Naive B cell (primary cell): ENCODE measurements around the gene CHN2. TPM values are rescaled to one million over a fixed set of nuclear protein-coding genes. Genes with fewer than 3 reads are reported as not detected.

Experiments
- ATAC-seq, 2 donors: fragments of 150-1000 bp; cut with Tn5 transposase; 2 replicates each; pipeline ENCODE4 v1.10.0; 2021; ENCODE audit warnings: low read depth in 2 of 2, mild to moderate bottlenecking in 2 of 2, moderate library complexity in 2 of 2
- DNase-seq: peaks from one replicate; pipeline ENCODE4 v3.0.0; 2022
- H3K27ac Mint-ChIP-seq, 6 donors: one replicate each; pipeline ENCODE4 v1.8.0; 2020 to 2022; ENCODE audit warnings: mild to moderate bottlenecking in 6 of 6, mixed read lengths in 6 of 6, moderate library complexity in 5 of 6, inconsistent platforms in 2 of 6
- H3K27me3 Mint-ChIP-seq, 3 donors: one replicate each; pipeline ENCODE4 v1.8.0; 2021 to 2022; ENCODE audit warnings: mixed read lengths in 3 of 3, mild to moderate bottlenecking in 1 of 3
- H3K36me3 Mint-ChIP-seq, 2 donors: one replicate each; pipeline ENCODE4 v1.8.0; 2020 to 2022; ENCODE audit warnings: mixed read lengths in 2 of 2, inconsistent platforms in 1 of 2, mild to moderate bottlenecking in 1 of 2
- H3K4me1 Mint-ChIP-seq, 3 donors: one replicate each; pipeline ENCODE4 v1.8.0; 2020 to 2022; ENCODE audit warnings: mixed read lengths in 3 of 3, inconsistent platforms in 1 of 3, mild to moderate bottlenecking in 1 of 3, moderate library complexity in 1 of 3
- H3K4me3 Mint-ChIP-seq, 8 donors: one replicate each; pipeline ENCODE4 v1.8.0; 2020 to 2022; ENCODE audit warnings: mild to moderate bottlenecking in 8 of 8, mixed read lengths in 8 of 8, moderate library complexity in 8 of 8, inconsistent platforms in 2 of 8
- H3K9me3 Mint-ChIP-seq, 7 donors: one replicate each; pipeline ENCODE4 v1.8.0; 2020 to 2022; ENCODE audit warnings: mixed read lengths in 7 of 7, mild to moderate bottlenecking in 5 of 7, inconsistent platforms in 2 of 7, moderate library complexity in 1 of 7
- polyA plus RNA-seq, 6 donors: library from polyadenylated mRNA; unstranded; fragments of 300-500 nt; fragmentation: Illumina TruSeq; gene quantifications; one replicate each; pipeline ENCODE4 v1.2.3, GENCODE V29; 2021; ENCODE audit warnings: low read depth in 6 of 6

Gene CHN2
- polyA plus RNA-seq, 6 donors from 2014 or later, result 0.27 TPM; not detected in 5

DNA sequence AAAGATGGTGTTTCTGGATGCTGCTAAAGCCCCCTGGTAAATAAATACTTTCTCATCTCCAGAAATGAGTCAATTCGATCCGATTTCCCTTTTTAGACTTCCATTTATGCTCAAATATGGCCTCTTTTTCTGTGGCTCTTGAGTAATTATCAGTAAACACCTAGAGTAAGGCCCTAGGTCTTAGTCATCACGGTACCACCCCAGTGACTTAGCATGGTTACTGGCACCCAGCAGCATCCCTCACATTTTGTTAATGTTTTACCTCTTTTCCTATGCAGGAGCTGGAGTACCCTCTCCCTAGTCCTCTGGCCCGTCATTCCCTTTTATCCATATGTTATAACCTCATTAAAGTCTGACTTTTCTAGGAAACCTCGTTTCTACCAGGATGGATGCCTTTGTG is 19.5 kb downstream of the CHN2 start:
- Mint-ChIP-seq H3K4me3 (no peak overlapping the region), H3K27me3 (peaks cover 5 to 16% (median 11%) of the 10 kb centered on the region in 3 donors), H3K36me3 (no peaks in the 10 kb centered on the region), H3K4me1 (no peaks in the 10 kb centered on the region), H3K27ac (no peak overlapping the region), H3K9me3 (peaks cover 0 to 1% (median 0%) of the 10 kb centered on the region in 7 donors)
- DNase-seq, result no peak
- no peak for ATAC-seq

DNA sequence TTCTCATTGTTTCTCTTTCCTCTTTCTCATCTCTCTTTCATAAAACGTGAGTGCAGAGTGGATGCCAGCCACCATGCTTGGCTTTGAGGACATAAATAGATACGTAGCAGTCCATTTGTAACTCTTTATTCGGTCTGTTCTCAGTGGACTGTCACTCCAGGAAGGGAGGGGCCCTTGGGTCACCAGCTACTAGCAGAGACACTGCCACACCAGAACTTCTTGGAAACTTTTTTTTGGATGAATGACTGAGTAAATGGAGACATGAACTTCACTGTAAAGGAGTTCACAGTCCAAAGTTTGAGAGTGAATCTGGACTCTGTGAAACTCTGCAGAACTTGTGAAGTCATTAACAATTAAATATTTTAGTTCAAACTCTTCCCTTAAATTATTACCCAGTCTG is 20.2 kb downstream of the CHN2 start:
- peaks cover 0 to 2% (median 0%) of the 10 kb centered on the region in 7 donors for H3K9me3 Mint-ChIP-seq
- no peak overlapping the region for H3K4me3 Mint-ChIP-seq

DNA sequence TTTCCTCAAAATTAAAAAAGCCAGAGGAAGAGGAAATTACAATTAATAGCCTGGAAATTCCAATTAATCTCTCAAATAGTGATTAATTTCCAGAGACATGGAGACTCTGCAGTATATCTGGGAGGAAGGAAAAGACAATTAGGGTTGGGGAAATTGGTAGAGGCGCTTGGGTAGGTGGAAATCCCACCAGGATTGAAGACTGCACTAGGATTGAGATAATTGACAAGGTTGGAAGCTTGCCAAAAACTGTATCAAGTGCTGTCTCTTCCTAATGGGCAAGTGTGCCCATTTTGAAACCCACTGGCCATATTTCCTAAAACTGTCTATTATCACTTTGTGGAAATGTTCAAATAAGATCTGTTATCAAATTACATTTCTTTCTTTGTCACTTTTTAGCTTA is 21.6 kb downstream of the CHN2 start:
- H3K27me3 Mint-ChIP-seq, result peaks cover 5 to 16% (median 11%) of the 10 kb centered on the region in 3 donors

More for the DNA sequence above, 20.2 kb downstream of the CHN2 start:
- Mint-ChIP-seq H3K27ac (no peak overlapping the region), H3K36me3 (no peaks in the 10 kb centered on the region), H3K27me3 (peaks cover 5 to 16% (median 11%) of the 10 kb centered on the region in 3 donors), H3K4me1 (no peaks in the 10 kb centered on the region)
- ATAC-seq (no peak), DNase-seq (no peak)

DNA sequence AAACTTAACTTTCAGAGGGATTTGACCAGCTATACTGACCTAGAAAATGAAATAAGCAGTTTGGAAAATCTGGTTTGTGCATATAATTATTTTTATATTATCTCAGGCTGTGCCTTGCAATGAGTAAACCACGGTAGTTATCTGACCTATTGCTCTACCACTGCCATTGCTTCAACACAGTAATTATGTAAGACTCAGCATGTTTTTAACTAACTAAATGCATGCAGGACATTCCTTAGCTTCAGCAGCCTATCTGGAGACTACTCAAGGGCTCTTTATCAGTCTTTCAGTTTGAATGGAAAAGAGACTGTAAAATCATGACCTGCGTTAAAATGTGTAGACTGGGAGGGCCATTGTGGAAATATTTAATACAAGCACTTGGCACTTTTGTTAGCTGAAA is 22.5 kb downstream of the CHN2 start:
- Mint-ChIP-seq H3K4me1 (no peaks in the 10 kb centered on the region), H3K27me3 (peaks cover 5 to 16% (median 11%) of the 10 kb centered on the region in 3 donors), H3K9me3 (peaks cover 0 to 17% (median 5%) of the 10 kb centered on the region in 7 donors), H3K27ac (no peak overlapping the region), H3K36me3 (peaks cover 0 to 3% of the 10 kb centered on the region in 2 donors), H3K4me3 (no peak overlapping the region)
- no peak for DNase-seq
- ATAC-seq, result no peak

More for the DNA sequence above, 21.6 kb downstream of the CHN2 start:
- Mint-ChIP-seq H3K4me1 (no peaks in the 10 kb centered on the region), H3K9me3 (peaks cover 0 to 8% (median 3%) of the 10 kb centered on the region in 7 donors), H3K4me3 (no peak overlapping the region), H3K27ac (no peak overlapping the region), H3K36me3 (peaks cover 0 to 3% of the 10 kb centered on the region in 2 donors)
- no peak for DNase-seq
- no peak for ATAC-seq

DNA sequence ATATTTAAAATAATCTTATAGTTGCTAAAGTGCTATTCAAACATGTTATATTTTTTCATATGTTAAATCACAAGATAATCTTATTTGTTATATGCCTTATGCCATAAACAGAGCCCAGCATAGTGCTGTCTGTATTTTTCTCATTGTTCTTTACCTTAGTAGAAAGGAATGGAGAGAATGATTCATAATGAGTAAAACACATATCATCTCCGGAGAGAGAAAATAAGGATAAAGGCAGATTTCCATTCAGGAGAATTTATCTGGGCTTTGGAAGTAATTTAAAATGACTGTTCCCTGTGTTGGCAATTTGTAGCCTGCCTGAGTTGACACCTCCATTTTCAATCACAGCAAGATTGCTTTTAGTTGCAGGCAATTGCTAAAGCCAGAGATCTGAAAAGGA is 30.2 kb downstream of the CHN2 start:
- Mint-ChIP-seq H3K4me3 (no peak overlapping the region), H3K36me3 (peaks cover 0 to 3% of the 10 kb centered on the region in 2 donors), H3K27ac (no peak overlapping the region)

DNA sequence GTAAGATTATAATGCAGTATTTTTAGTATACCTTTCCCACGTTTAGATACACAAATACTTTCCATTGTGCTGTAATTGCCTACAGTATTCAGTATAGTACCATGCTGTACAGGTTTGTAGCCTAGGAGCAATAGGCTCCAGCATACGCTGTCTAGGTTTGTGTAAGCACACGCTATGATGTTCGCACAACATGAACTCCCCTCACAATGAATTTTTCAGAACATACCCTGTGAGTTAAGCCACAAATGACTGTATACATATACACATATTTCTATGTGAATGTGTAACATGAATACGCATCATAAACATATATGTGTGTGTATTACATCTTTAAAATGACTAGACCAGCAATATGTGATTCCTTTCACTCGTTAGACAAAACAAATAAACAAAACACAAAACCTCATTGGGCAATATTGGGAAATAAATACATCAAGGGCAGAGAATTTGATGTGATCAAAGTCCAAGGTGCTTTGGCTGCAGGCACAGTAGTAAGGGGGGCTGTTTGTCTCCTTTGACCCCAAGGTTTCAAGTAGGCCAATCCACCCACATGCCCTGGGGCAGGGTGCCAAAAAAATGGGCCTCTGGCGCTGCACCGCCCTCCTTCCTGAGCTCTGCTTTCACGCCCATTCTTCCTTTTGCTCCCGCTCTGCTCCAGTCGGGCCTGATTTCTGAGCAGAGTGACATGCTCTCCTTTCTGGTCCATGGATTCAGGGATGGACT is 33.9 kb downstream of the CHN2 start:
- ATAC-seq (no peak), DNase-seq (no peak)
- Mint-ChIP-seq H3K4me3 (no peak overlapping the region), H3K27me3 (peaks cover 0 to 13% (median 0%) of the 10 kb centered on the region in 3 donors), H3K36me3 (no peaks in the 10 kb centered on the region), H3K27ac (no peak overlapping the region), H3K9me3 (no peaks in the 10 kb centered on the region), H3K4me1 (no peaks in the 10 kb centered on the region)

More for the DNA sequence above, 30.2 kb downstream of the CHN2 start:
- Mint-ChIP-seq H3K9me3 (peaks cover 0 to 17% (median 6%) of the 10 kb centered on the region in 7 donors), H3K27me3 (no peaks in the 10 kb centered on the region), H3K4me1 (no peaks in the 10 kb centered on the region)
- DNase-seq (no peak), ATAC-seq (no peak)

DNA sequence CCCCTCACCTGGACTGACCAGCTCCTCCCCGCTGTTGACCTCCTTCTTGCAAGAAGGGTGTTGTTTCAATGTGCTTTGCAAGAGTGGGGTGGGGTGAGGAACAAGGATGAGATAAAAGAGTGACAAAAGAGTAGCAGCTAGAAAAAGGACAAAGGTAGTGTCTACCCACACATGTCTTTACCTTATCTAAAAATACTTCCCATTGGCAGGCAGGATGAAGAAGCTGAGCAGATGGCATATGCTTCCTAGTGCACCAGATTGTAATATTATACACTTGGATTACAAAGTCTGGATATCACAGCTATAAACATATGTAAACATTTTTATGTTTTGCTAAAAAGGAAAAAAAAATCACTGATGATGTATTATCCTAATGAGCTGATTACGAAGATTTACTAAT is 34.5 kb downstream of the CHN2 start:
- Mint-ChIP-seq H3K36me3 (no peaks in the 10 kb centered on the region), H3K4me1 (no peaks in the 10 kb centered on the region), H3K27ac (no peak overlapping the region), H3K4me3 (no peak overlapping the region), H3K9me3 (no peaks in the 10 kb centered on the region), H3K27me3 (peaks cover 0 to 14% (median 0%) of the 10 kb centered on the region in 3 donors)
- ATAC-seq (no peak), DNase-seq (no peak)

DNA sequence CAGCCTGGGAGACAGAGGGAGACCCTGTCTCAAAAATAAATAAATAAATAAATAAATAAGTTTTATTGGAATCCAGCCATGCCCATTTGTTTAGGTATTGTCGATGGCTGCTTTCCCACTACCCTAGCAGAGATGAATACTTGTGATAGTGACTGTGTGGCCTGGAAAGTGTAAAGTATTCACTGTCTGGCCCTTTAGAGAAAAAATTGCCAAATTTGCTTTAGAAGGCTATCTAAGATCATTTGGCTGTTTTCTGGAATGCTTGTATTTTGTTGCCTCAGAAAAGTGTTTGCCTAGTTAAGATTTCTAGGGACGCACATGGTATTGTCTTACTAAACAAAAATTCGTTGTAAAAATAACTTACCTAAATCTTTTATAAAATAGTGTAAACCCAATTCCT is 35.4 kb downstream of the CHN2 start:
- no peak for ATAC-seq
- H3K27ac Mint-ChIP-seq, result no peak overlapping the region

DNA sequence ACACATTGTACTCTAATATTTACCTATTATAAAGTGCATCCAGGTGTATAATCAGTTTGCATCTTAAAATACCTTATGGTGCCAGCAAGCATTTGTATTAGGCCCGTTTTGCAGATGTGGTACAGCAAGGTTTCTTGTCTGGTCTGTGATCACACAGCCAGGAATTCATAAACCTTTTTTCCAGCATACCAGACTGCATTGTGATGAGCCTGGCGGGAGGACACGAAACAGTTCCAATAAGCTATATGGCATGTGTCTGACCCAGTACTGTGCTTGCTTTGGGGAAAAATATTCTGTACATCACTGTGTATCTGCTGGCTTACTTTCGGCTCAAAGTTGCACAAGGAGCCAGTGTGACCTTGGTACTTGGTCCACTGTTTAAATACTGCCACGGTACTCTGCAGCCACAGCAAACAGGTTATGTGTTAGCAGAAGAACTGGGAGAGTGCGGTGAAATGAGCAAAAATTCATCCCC is 36.3 kb downstream of the CHN2 start:
- Mint-ChIP-seq H3K27ac (no peak overlapping the region), H3K36me3 (no peaks in the 10 kb centered on the region), H3K27me3 (peaks cover 0 to 20% (median 0%) of the 10 kb centered on the region in 3 donors), H3K4me3 (no peak overlapping the region), H3K4me1 (no peaks in the 10 kb centered on the region), H3K9me3 (no peaks in the 10 kb centered on the region)
- no peak for ATAC-seq
- no peak for DNase-seq

More for the DNA sequence above, 35.4 kb downstream of the CHN2 start:
- H3K4me1 Mint-ChIP-seq, result no peaks in the 10 kb centered on the region
- DNase-seq, result no peak
- H3K27me3 Mint-ChIP-seq, result peaks cover 0 to 14% (median 0%) of the 10 kb centered on the region in 3 donors
- H3K36me3 Mint-ChIP-seq, result no peaks in the 10 kb centered on the region
- H3K9me3 Mint-ChIP-seq, result no peaks in the 10 kb centered on the region
- H3K4me3 Mint-ChIP-seq, result no peak overlapping the region

DNA sequence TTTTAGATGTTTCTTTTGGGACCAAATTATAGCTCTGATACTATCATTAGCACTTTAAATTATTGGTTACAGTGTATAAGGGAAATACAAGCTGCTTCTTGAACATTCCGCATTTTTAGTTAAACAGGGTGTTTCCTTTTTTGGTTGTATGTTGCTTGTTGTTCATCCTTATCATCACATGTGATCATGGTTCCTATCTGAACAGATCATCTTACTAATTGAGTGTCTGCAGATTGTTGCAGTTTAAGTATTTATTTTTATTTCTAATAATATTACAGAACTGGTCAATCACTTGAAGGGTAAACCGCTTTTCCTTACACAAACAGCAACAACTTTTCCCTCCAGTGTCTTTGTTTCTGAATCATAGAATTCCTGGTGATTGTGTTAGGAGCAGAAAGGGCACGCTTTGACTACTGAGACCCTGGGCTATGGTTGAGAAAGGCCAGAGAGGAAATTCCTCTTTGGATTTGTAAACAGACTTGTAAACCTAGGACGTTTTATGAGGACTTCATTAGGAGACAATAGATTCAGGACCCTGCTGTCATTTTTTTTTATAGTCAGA is 37.2 kb downstream of the CHN2 start:
- no peaks in the 10 kb centered on the region for H3K9me3 Mint-ChIP-seq
- H3K4me3 Mint-ChIP-seq, result no peak overlapping the region
- no peaks in the 10 kb centered on the region for H3K36me3 Mint-ChIP-seq
- DNase-seq (no peak), ATAC-seq (no peak)
- no peak overlapping the region for H3K27ac Mint-ChIP-seq
- H3K27me3 Mint-ChIP-seq, result peaks cover 0 to 20% (median 0%) of the 10 kb centered on the region in 3 donors
- H3K4me1 Mint-ChIP-seq, result no peaks in the 10 kb centered on the region

DNA sequence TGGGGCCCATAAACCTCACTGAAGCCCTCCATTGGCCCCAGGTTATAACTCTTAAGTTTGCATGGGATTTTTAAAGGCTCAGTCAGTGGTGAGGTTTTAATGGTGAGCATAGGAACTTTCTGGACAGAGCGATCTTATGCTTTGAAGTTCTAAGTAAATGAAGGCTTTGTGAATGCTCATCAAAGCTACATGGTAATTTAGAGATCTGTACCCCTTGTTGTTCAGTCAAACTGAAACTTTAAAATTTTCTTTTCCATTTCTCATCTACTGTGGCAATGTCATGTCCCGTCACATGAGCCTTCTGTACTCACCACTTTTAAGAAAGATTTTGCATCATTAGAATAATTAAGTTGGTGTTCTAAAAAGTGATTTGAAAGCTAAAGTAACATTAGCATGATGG is 39.9 kb downstream of the CHN2 start:
- Mint-ChIP-seq H3K9me3 (no peaks in the 10 kb centered on the region), H3K4me3 (no peak overlapping the region), H3K4me1 (no peaks in the 10 kb centered on the region), H3K27me3 (peaks cover 0 to 25% (median 8%) of the 10 kb centered on the region in 3 donors), H3K36me3 (no peaks in the 10 kb centered on the region), H3K27ac (no peak overlapping the region)
- DNase-seq, result no peak
- no peak for ATAC-seq

DNA sequence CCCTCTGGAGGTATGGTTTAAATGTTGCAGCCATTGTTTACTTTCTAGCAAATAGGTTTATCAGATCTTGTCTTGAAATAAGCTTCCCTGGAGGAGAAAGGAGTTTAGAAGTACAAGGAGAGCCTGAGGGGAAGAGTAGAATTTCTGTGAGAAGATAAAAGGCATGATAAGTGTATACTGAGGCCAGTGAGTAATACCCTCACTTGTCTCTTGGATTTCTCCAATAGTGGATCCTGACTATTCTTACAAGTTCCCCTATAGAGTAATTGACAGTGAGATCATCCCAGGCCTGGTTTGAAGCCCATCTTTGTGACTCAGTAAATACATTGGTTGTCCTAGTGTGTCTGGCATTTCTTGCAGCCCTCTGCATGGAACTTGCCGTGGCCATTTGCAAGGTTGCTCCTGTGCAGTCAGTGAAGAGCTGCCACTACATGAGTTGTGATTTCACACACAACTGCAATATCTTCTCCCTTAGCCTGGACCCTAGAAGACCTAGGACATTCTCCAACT is 41.6 kb downstream of the CHN2 start:
- DNase-seq, result no peak
- Mint-ChIP-seq H3K27ac (no peak overlapping the region), H3K4me3 (no peak overlapping the region), H3K27me3 (peaks cover 0 to 25% (median 8%) of the 10 kb centered on the region in 3 donors), H3K4me1 (peaks cover 0 to 6% (median 0%) of the 10 kb centered on the region in 3 donors), H3K36me3 (no peaks in the 10 kb centered on the region), H3K9me3 (peaks cover 0 to 3% (median 0%) of the 10 kb centered on the region in 7 donors)
- ATAC-seq, result no peak

DNA sequence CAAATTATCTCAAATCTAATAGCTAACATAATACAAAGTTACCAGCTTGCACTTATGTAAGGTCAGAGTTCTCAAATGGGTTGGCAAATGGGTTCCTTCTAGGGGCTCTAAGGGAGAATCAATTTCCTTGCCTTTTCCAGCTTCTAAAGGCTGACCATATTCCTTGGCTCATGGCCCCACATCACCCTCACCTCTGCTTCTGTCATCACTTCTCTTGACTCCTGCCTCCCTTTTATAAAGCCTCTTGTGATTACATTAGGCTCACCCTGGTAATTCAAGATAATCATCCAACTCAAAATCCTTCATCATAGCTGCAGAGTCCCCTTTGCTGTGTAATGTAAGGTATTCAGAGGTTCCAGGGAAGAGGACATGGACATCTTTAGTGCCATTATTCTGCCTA is 42.1 kb downstream of the CHN2 start:
- ATAC-seq, result no peak
- Mint-ChIP-seq H3K27ac (no peak overlapping the region), H3K36me3 (no peaks in the 10 kb centered on the region), H3K4me1 (peaks cover 0 to 6% (median 0%) of the 10 kb centered on the region in 3 donors), H3K27me3 (peaks cover 0 to 25% (median 8%) of the 10 kb centered on the region in 3 donors), H3K9me3 (peaks cover 0 to 3% (median 0%) of the 10 kb centered on the region in 7 donors), H3K4me3 (no peak overlapping the region)
- no peak for DNase-seq

DNA sequence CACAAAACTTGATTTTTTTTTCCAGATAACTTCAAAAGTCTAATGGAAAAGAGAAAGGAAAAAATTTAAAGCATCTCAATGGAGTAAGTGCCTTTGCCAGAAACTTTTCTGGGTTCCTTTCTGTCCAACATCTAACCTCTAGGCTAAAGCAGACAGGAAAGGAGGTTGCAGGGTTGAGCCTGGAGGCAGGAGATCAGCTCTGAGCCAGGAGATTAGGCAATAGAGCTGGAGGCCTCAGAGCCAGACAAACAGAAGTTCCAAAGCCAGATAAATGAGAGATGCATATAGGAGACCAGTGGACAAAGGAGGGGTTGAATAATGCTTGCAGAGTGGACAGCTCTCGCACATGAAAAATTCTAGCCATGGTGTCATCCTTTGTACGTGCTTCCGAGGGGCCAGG is 42.9 kb downstream of the CHN2 start:
- Mint-ChIP-seq H3K27ac (no peak overlapping the region), H3K27me3 (peaks cover 0 to 19% (median 8%) of the 10 kb centered on the region in 3 donors), H3K4me1 (peaks cover 0 to 6% (median 0%) of the 10 kb centered on the region in 3 donors), H3K9me3 (peaks cover 0 to 3% (median 0%) of the 10 kb centered on the region in 7 donors), H3K4me3 (no peak overlapping the region), H3K36me3 (no peaks in the 10 kb centered on the region)
- DNase-seq (no peak), ATAC-seq (no peak)
